ENCODE results near the gene SRF. TPM values are rescaled to one million over a fixed set of nuclear protein-coding genes. Genes with fewer than 3 reads are reported as not detected.

Gene SRF
- total RNA-seq, 2 donors from 2014 or later: 22.8 to 30.1 TPM

- intact Hi-C loops (cut with DNase I, micrococcal nuclease): no loop called here
- no peak for ATAC-seq
- DNase-seq: no peak
Measured at GRCh38 chr6:43196337-43196736, 25.3 kb downstream of the SRF start.

- intact Hi-C loops (cut with DNase I, micrococcal nuclease): no loop called here
- ATAC-seq (no peak), DNase-seq (no peak)
Measured at GRCh38 chr6:43199912-43200311, 28.8 kb downstream of the SRF start.

GRCh38 chr6:43200541-43200940 is 29.5 kb downstream of the SRF start:
- intact Hi-C loops (cut with DNase I, micrococcal nuclease): no loop called here
- no peak for DNase-seq
- no peak for ATAC-seq

GRCh38 chr6:43202451-43202850 is 31.4 kb downstream of the SRF start:
- ATAC-seq (no peak), DNase-seq (no peak)
- intact Hi-C loops (cut with DNase I, micrococcal nuclease): no loop called here

GRCh38 chr6:43203029-43203717 is 32.1 kb downstream of the SRF start:
- ATAC-seq (no peak), DNase-seq (no peak)
- intact Hi-C loops (cut with DNase I, micrococcal nuclease): no loop called here

GRCh38 chr6:43203718-43204095 is 32.6 kb downstream of the SRF start:
- ATAC-seq: no peak
- intact Hi-C loops (cut with DNase I, micrococcal nuclease): no loop called here
- DNase-seq: no peak

- DNase-seq (no peak), ATAC-seq (no peak)
- intact Hi-C loops (cut with DNase I, micrococcal nuclease): no loop called here
Measured at GRCh38 chr6:43204271-43205105, 33.4 kb downstream of the SRF start.

- no peak for DNase-seq
- ATAC-seq: no peak
- intact Hi-C loops (cut with DNase I, micrococcal nuclease): no loop called here
Measured at GRCh38 chr6:43205849-43206248, 34.8 kb downstream of the SRF start.

- intact Hi-C loops (cut with DNase I, micrococcal nuclease): no loop called here
- DNase-seq: no peak
- no peak for ATAC-seq
Measured at GRCh38 chr6:43207286-43207685, 36.2 kb downstream of the SRF start.

- ATAC-seq (peak; percentile 82), DNase-seq (no peak)
- intact Hi-C loops (cut with DNase I, micrococcal nuclease): no loop called here
Measured at GRCh38 chr6:43211955-43212354, 40.9 kb downstream of the SRF start.

- no peak for DNase-seq
- ATAC-seq: no peak
- intact Hi-C loops (cut with DNase I, micrococcal nuclease): no loop called here
Measured at GRCh38 chr6:43213431-43213830, 42.4 kb downstream of the SRF start.

GRCh38 chr6:43215066-43215465 is 44.0 kb downstream of the SRF start:
- intact Hi-C loops (cut with DNase I, micrococcal nuclease): no loop called here
- no peak for DNase-seq
- no peak for ATAC-seq

GRCh38 chr6:43216200-43216599 is 45.1 kb downstream of the SRF start:
- DNase-seq (no peak), ATAC-seq (no peak)
- intact Hi-C loops (cut with DNase I, micrococcal nuclease): no loop called here

- intact Hi-C loops (cut with DNase I, micrococcal nuclease): no loop called here
- DNase-seq (no peak), ATAC-seq (no peak)
Measured at GRCh38 chr6:43217351-43217750, 46.3 kb downstream of the SRF start.

GRCh38 chr6:43219119-43219518 is 48.0 kb downstream of the SRF start:
- intact Hi-C loops (cut with DNase I, micrococcal nuclease): no loop called here
- no peak for DNase-seq
- ATAC-seq: no peak

- DNase-seq (no peak), ATAC-seq (no peak)
- intact Hi-C loops (cut with DNase I, micrococcal nuclease): no loop called here
Measured at GRCh38 chr6:43219814-43220213, 48.7 kb downstream of the SRF start.

- no peak for DNase-seq
- intact Hi-C loops (cut with DNase I, micrococcal nuclease): no loop called here
- no peak for ATAC-seq
Measured at GRCh38 chr6:43220439-43220951, 49.4 kb downstream of the SRF start.

- DNase-seq (no peak), ATAC-seq (no peak)
- intact Hi-C loops (cut with DNase I, micrococcal nuclease): no loop called here
Measured at GRCh38 chr6:43221046-43221972, 50.2 kb downstream of the SRF start.

- ATAC-seq (peak; percentile 22), DNase-seq (no peak)
- intact Hi-C loops (cut with DNase I, micrococcal nuclease): no loop called here
Measured at GRCh38 chr6:43222418-43223059, 51.5 kb downstream of the SRF start.

All from left colon (tissue), 2 donors.